OCI-M1 (cell line): Measurements from ENCODE around the gene REEP1.

Experiments used
- DNase-seq: peaks from one replicate; lab custom pipeline; 2025; lab: John Stamatoyannopoulos, UW

REEP1 gene

GRCh38 chr2:86195808-86196387 is 141.5 kb downstream of the REEP1 start:
- DNase-seq = no peak

GRCh38 chr2:86195055-86195807 is 142.2 kb downstream of the REEP1 start, which contains the start of gene IMMT:
Gene IMMT (minus strand): TSS chr2:86195462. CDS start chr2:86195382, 80 bp downstream.
- DNase-seq = peak; percentile 96

- DNase-seq = no peak
Measured at GRCh38 chr2:86194751-86195054, 142.7 kb downstream of the REEP1 start.

- DNase-seq = peak; percentile 19
Measured at GRCh38 chr2:86193901-86194567, 143.4 kb downstream of the REEP1 start.

- DNase-seq = peak; percentile 85
Measured at GRCh38 chr2:86189782-86190416, 147.5 kb downstream of the REEP1 start.

GRCh38 chr2:86186431-86186830 is 151.0 kb downstream of the REEP1 start:
- DNase-seq = no peak

- no peak for DNase-seq
Measured at GRCh38 chr2:86185517-86186212, 151.8 kb downstream of the REEP1 start.

- DNase-seq = no peak
Measured at GRCh38 chr2:86176597-86176996, 160.8 kb downstream of the REEP1 start.

GRCh38 chr2:86175828-86176227 is 161.6 kb downstream of the REEP1 start:
- no peak for DNase-seq

GRCh38 chr2:86174445-86174844 is 163.0 kb downstream of the REEP1 start:
- no peak for DNase-seq

- DNase-seq = no peak
Measured at GRCh38 chr2:86172610-86173009, 164.8 kb downstream of the REEP1 start.

- DNase-seq = no peak
Measured at GRCh38 chr2:86171295-86171694, 166.1 kb downstream of the REEP1 start.

GRCh38 chr2:86170449-86170848 is 167.0 kb downstream of the REEP1 start:
- no peak for DNase-seq
